WI38 (cell line): ENCODE data around the gene ANKRD55.
"Not testable (repeated sequence)": the region's sequence is repeated elsewhere in the genome, so short reads cannot be mapped to it uniquely, and the experiment has no call there.

Source experiments
- H3K4me3 ChIP-seq: 2 replicates; pipeline ENCODE4 v1.5.1; 2011; ENCODE audit warnings: low read depth, mild to moderate bottlenecking, control low read depth, low read length
- CTCF ChIP-seq: IDR thresholded peaks from 2 replicates; pipeline ENCODE4 v1.5.1; 2012; ENCODE audit warnings: low read depth, mild to moderate bottlenecking, control low read depth, low read length

Gene ANKRD55

DNA sequence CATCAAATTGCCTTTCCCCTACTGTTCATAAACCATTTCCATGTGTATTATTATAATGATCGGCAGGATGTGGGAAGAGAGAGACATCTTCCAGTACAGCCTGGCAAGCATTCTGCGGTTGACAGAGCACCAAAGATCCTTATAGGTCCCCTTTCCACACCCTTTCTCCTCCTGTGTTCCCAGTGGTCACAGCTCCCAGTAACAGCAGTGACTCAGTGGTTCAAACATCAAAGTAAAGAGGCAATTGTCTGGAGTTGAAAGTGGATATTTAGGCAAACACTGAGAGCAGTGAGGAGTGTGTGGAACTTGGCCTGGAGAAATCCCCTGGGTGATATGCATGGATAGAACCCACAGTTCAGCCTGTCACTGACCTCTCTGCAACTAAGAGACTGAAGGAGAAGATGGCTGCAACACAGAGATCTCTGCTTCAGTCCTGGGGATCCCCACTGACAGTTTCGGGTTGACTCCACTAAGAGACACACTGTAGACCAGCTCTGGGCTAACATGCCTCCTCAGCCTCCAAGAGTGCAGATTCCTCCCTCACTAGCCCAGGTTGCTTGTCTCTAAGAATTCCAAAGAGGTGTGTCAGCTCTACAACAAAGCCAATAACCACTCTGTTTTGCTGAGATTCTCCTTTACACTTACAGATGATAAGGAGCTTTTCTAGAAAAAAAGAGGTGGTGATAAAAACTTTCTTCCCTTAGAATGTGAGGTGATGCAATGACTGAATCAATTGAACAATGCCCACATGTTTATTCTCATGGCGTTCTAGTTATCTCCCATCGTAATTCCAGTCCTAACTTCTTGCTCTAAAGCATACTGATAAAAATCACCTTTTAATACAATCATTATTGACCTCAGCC is 143.9 kb downstream of the ANKRD55 start:
- TF ChIP-seq CTCF, result no peak
- H3K4me3 ChIP-seq, result no peak overlapping the region

- no peak for TF ChIP-seq CTCF
- no peak overlapping the region for H3K4me3 ChIP-seq
These were observed 144.6 kb downstream of the ANKRD55 start for GRCh38 chr5:56088431-56088949.

DNA sequence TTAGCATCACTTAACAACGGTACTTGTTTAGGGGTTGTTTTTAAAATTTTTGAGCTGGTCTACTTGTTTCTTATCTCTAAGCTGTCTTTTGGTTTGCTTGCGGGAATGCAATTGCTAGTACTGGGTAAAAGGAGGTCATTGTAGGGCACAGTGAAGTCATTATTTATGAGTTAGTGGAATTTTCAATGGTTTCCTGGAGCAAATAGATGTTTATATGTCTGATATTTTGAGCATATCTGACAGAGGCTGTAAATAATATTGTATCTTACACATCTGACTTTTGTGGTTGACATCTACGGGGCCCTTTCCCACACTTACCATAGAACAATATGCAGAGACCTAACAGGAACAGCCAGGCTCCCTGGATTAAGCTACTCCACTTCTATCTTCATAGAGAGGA is 147.9 kb downstream of the ANKRD55 start:
- H3K4me3 ChIP-seq, result no peak overlapping the region
- no peak for TF ChIP-seq CTCF

DNA sequence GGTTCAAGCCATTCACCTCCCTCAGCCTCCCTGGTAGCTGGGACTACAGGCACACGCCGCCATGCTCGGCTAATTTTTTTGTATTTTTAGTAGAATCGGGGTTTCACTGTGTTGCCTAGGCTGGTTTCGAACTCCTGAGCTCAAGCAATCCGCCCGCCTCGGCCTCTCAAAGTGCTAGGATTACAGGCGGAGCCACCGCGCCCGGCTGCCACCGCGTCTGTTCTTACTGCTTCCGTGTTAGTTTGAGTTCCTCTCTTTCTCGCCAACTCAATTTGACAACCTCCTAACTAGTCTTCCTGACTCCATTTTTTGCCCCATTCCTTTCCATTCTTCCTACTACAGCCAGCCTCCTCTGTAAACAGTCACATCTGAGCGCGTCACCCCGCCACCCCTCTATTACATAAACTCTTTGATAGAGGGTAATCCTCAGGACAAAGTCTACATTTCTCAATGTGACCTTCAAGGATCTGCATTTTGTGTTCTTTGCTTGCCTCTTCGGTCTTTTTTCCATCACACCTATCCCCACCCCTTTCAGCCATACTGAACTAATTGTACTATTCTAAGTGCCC is 149.8 kb downstream of the ANKRD55 start:
- no peak overlapping the region for H3K4me3 ChIP-seq
- TF ChIP-seq CTCF, result no peak

DNA sequence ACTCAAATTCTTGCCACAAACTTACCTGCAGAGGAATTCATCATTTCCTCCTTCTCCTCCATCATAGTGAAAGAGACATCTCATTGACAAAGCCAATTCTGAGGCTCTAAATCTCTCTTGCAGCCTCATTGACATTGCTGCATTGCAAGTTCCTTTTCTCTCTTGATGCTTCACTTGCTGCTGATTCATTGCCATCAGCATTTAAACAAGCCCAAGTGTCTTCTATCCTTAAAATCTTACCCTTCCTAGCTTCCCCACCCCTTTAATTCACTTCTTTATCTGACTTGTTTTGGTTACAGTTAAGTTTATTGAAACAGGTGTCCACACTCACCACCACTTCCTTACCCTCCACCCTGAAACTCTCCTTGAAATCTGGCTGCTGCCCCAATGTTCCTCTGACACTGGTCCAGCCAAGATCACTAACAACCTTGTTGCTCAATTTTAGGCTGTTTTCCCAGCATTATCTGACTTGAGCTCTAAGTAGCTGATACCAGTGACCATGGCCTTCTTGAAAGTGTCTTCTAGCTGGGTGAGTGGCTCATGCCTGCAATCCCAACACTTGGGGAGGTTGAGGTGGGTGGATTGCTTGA is 152.0 kb downstream of the ANKRD55 start:
- H3K4me3 ChIP-seq, result not testable (repeated sequence)

GRCh38 chr5:56080375-56081052 is 152.6 kb downstream of the ANKRD55 start:
- no peak for TF ChIP-seq CTCF
- no peak overlapping the region for H3K4me3 ChIP-seq

- not testable (repeated sequence) for H3K4me3 ChIP-seq
These were observed 154.0 kb downstream of the ANKRD55 start for GRCh38 chr5:56079157-56079500.
